HCT116 (cell line): ENCODE results near the gene OPALIN. TPM values are rescaled to one million over a fixed set of nuclear protein-coding genes. Genes with fewer than 3 reads are reported as not detected.

Experiments used
- ATAC-seq: fragments of 200-7000 bp; cut with Tn5 transposase; 2 replicates; pipeline ENCODE4 v1.9.1; 2020; ENCODE audit warnings: mild to moderate bottlenecking, moderate library complexity
- BruUV-seq: library from RNA; stranded (reverse); fragments of 400-500 nt; replicated peaks from 2 replicates; lab custom pipeline; 2021; lab: Mats Ljungman, UMichigan
- CTCF ChIA-PET: fragments of 300-600 bp; sonication (Branson Sonifier 250); formaldehyde crosslinking; loops from one replicate; lab custom pipeline; 2021; ENCODE audit warnings: antibody characterized with exemption; lab: Charles Lee
- POLR2A ChIA-PET: fragments of 300-600, 350-600 bp; sonication (Branson Sonifier 250); formaldehyde crosslinking; loops from one replicate; lab custom pipeline; 2021; ENCODE audit warnings: antibody characterized with exemption; lab: Charles Lee
- RAD21 ChIA-PET, 2 experiments: fragments of 300-600 bp; sonication (Branson Sonifier 250); formaldehyde crosslinking; loops; one replicate each; lab custom pipeline; 2023; ENCODE audit warnings: low total read pairs in 2 of 2; ENCODE audit not compliant: uncharacterized antibody in 2 of 2, unreplicated experiment in 2 of 2, low non-redundant PET in 1 of 2; lab: Charles Lee
- DNase-seq: peaks from one replicate; pipeline ENCODE4 v3.0.0-alpha.2; 2010; ENCODE audit warnings: low read depth, low spot score
- H2AFZ ChIP-seq: fragments of 200-600 bp; shearing (Covaris generic), sonication (generic); 2 replicates; pipeline ENCODE4 v1.6.1; 2017; ENCODE audit warnings: low read depth, mixed run types, mixed read lengths, antibody characterized with exemption, low read length; ENCODE audit not compliant: poor library complexity, severe bottlenecking
- H3K27ac ChIP-seq: 2 replicates; pipeline ENCODE4 v1.5.1; 2012; ENCODE audit warnings: low read depth, low read length
- H3K27me3 ChIP-seq: fragments of 200-600 bp; sonication (generic); 2 replicates; pipeline ENCODE4 v1.6.1; 2016; ENCODE audit warnings: mixed run types, low read length, mixed read lengths; ENCODE audit not compliant: insufficient read depth
- H3K36me3 ChIP-seq, 2 experiments: fragments of 200-500 bp in 1 of 2; fragments of 200-600 bp in 1 of 2; sonication (Bioruptor generic) in 1 of 2; sonication (generic) in 1 of 2; 2 replicates each; pipeline versions ENCODE4 v1.5.1 to v1.6.1; 2014 to 2016; ENCODE audit warnings: low read length in 2 of 2, inconsistent platforms in 1 of 2, mixed read lengths in 1 of 2, mixed run types in 1 of 2; ENCODE audit not compliant: insufficient read depth in 2 of 2, control insufficient read depth in 1 of 2
- H3K4me1 ChIP-seq, 2 experiments: fragments of 200-600 bp in 1 of 2; sonication (generic) in 1 of 2; 2 replicates each; pipeline versions ENCODE4 v1.5.1 to v1.6.1; 2012 to 2017; ENCODE audit warnings: low read length in 2 of 2, inconsistent platforms in 1 of 2, mild to moderate bottlenecking in 1 of 2, mixed read lengths in 1 of 2, mixed run types in 1 of 2, moderate library complexity in 1 of 2; ENCODE audit not compliant: insufficient read depth in 2 of 2, control insufficient read depth in 1 of 2
- H3K4me2 ChIP-seq: fragments of 200-600 bp; sonication (generic); 2 replicates; pipeline ENCODE4 v1.6.1; 2017; ENCODE audit warnings: mixed run types, low read length, mixed read lengths
- H3K4me3 ChIP-seq, 2 experiments: fragments of 200-600 bp in 1 of 2; sonication (generic) in 1 of 2; replicated peaks in 1 of 2; 2 replicates each; pipeline ENCODE4 v1.5.1; 2011 to 2016; ENCODE audit warnings: low read length in 2 of 2, control low read depth in 1 of 2, low read depth in 1 of 2, mild to moderate bottlenecking in 1 of 2, mixed read lengths in 1 of 2, mixed run types in 1 of 2
- H3K79me2 ChIP-seq: fragments of 200-600 bp; sonication (generic); 2 replicates; pipeline ENCODE4 v1.6.1; 2017; ENCODE audit warnings: mild to moderate bottlenecking, mixed run types, low read length, moderate library complexity, mixed read lengths; ENCODE audit not compliant: insufficient read depth
- H3K9ac ChIP-seq: fragments of 200-600 bp; sonication (generic); 2 replicates; pipeline ENCODE4 v1.6.1; 2016; ENCODE audit warnings: low read length, mixed read lengths
- H3K9me2 ChIP-seq: fragments of 200-600 bp; sonication (generic), shearing (Covaris generic); 2 replicates; pipeline ENCODE4 v1.6.1; 2017; ENCODE audit warnings: mixed run types, mild to moderate bottlenecking, moderate library complexity; ENCODE audit not compliant: insufficient read depth
- H3K9me3 ChIP-seq, 2 experiments: fragments of 200-500 bp in 1 of 2; fragments of 200-600 bp in 1 of 2; sonication (Bioruptor generic) in 1 of 2; sonication (generic) in 1 of 2; 2 replicates each; pipeline ENCODE4 v1.6.1; 2014 to 2017; ENCODE audit warnings: low read length in 2 of 2, mixed read lengths in 2 of 2, inconsistent platforms in 1 of 2, low read depth in 1 of 2, mild to moderate bottlenecking in 1 of 2, mixed run types in 1 of 2, moderate library complexity in 1 of 2; ENCODE audit not compliant: control insufficient read depth in 1 of 2, insufficient read depth in 1 of 2
- H4K20me1 ChIP-seq: fragments of 200-600 bp; sonication (generic), shearing (Covaris generic); 2 replicates; pipeline ENCODE4 v1.6.1; 2017; ENCODE audit warnings: mixed run types, mild to moderate bottlenecking, moderate library complexity; ENCODE audit not compliant: insufficient read depth
- ATF3 ChIP-seq: IDR thresholded peaks from 2 replicates; pipeline ENCODE4 v1.6.1; 2012
- CBX3 ChIP-seq: IDR thresholded peaks from 2 replicates; pipeline ENCODE4 v1.6.1; 2012; ENCODE audit warnings: low read depth
- EGR1 ChIP-seq: IDR thresholded peaks from 2 replicates; pipeline ENCODE4 v1.6.1; 2012; ENCODE audit warnings: low read depth
- EZH2phosphoT487 ChIP-seq: fragments of 200-600 bp; IDR thresholded peaks from 2 replicates; pipeline ENCODE4 v1.6.1; 2018; ENCODE audit warnings: antibody characterized with exemption, borderline replicate concordance
- JUND ChIP-seq: IDR thresholded peaks from 2 replicates; pipeline ENCODE4 v1.6.1; 2012
- MAX ChIP-seq: IDR thresholded peaks from 2 replicates; pipeline ENCODE4 v1.6.1; 2012
- POLR2AphosphoS5 ChIP-seq: IDR thresholded peaks from 2 replicates; pipeline ENCODE4 v1.6.1; 2011; ENCODE audit warnings: mild to moderate bottlenecking, low read depth, low read length, moderate library complexity
- RAD21 ChIP-seq: IDR thresholded peaks from 2 replicates; pipeline ENCODE4 v1.6.1; 2012; ENCODE audit warnings: low read depth, mild to moderate bottlenecking
- SIN3A ChIP-seq: IDR thresholded peaks from 2 replicates; pipeline ENCODE4 v1.6.1; 2012; ENCODE audit warnings: low read depth
- intact Hi-C: fragments of 100-400 bp; cut with micrococcal nuclease; formaldehyde crosslinking; loops from 2 replicates; pipeline ENCODE4 v1.10.0; 2022
- total RNA-seq: library from RNA; stranded (reverse); gene quantifications from one replicate; pipeline ENCODE4 v1.2.1, GENCODE V29; 2021; ENCODE audit not compliant: unreplicated experiment

OPALIN gene
- total RNA-seq, 1 experiment from 2014 or later = not detected

GRCh38 chr10:96346295-96346694 is 12.5 kb downstream of the OPALIN start:
- POLR2A ChIA-PET = no interaction called here
- H3K4me1 ChIP-seq = no peaks in the 10 kb centered on the region
- no peaks in the 10 kb centered on the region for H3K36me3 ChIP-seq
- TF ChIP-seq CBX3 = 0 out of 2 replicates have a peak, but pooled peaks have one; percentile 47
- TF ChIP-seq POLR2AphosphoS5 = no peak
- TF ChIP-seq, all 23 proteins: peak for 1
- CTCF ChIA-PET = no interaction called here
- Histone ChIP-seq H2AFZ (no peak overlapping the region), H3K9me3 (peaks cover 0 to 5% of the 10 kb centered on the region in 2 experiments; a peak in 2 of 4 replicates), H3K4me3 (no peak overlapping the region), H3K79me2 (no peaks in the 10 kb centered on the region), H4K20me1 (no peaks in the 10 kb centered on the region), H3K4me2 (no peak overlapping the region), H3K9me2 (no peaks in the 10 kb centered on the region), H3K9ac (no peak overlapping the region), H3K27me3 (no peaks in the 10 kb centered on the region), H3K27ac (no peak overlapping the region)
- no peak for DNase-seq
- no peak for ATAC-seq
- no TSS peak for BruUV-seq
- intact Hi-C loops = no loop called here
- RAD21 ChIA-PET = no interaction called here

GRCh38 chr10:96345222-96345621 is 13.6 kb downstream of the OPALIN start:
- no TSS peak for BruUV-seq

More at GRCh38 chr10:96345222-96345621, 13.6 kb downstream of the OPALIN start:
- Histone ChIP-seq H3K36me3 (no peaks in the 10 kb centered on the region), H3K27ac (no peak overlapping the region), H3K27me3 (no peaks in the 10 kb centered on the region), H3K9ac (no peak overlapping the region), H3K79me2 (no peaks in the 10 kb centered on the region), H3K9me2 (no peaks in the 10 kb centered on the region), H4K20me1 (no peaks in the 10 kb centered on the region), H3K4me2 (no peak overlapping the region), H3K9me3 (peaks cover 0 to 5% of the 10 kb centered on the region in 2 experiments; a peak in 2 of 4 replicates), H3K4me1 (no peaks in the 10 kb centered on the region), H3K4me3 (no peak overlapping the region), H2AFZ (no peak overlapping the region)
- ChIA-PET RAD21 (no interaction called here), POLR2A (no interaction called here), CTCF (no interaction called here)
- ATAC-seq (no peak), DNase-seq (no peak)
- intact Hi-C loops = no loop called here
- TF ChIP-seq JUND (no peak), EZH2phosphoT487 (no peak), ATF3 (no peak), RAD21 (no peak), MAX (no peak), SIN3A (no peak), EGR1 (no peak)
